ENCODE data around the gene ELP1.

- TF ChIP-seq ETV6 (CRISPR knock-in tag; IDR thresholded peaks at IDR 0.05) (no peak), MAX (CRISPR knock-in tag; IDR thresholded peaks at IDR 0.05) (no peak), GABPB1 (CRISPR knock-in tag; IDR thresholded peaks at IDR 0.05) (no peak), JUN (CRISPR knock-in tag; IDR thresholded peaks at IDR 0.05) (no peak), ELF4 (CRISPR knock-in tag; IDR thresholded peaks at IDR 0.05; ENCODE audit: low read depth) (no peak), SMAD4 (CRISPR knock-in tag; IDR thresholded peaks at IDR 0.05) (no peak), CTCF (IDR thresholded peaks at IDR 0.05) (no peak), FOXJ3 (CRISPR knock-in tag; IDR thresholded peaks at IDR 0.05; ENCODE audit: borderline replicate concordance) (no peak), EMX1 (CRISPR knock-in tag; IDR thresholded peaks at IDR 0.05) (no peak), NFYB (CRISPR knock-in tag; conservative IDR thresholded peaks at IDR 0.05; ENCODE audit: low read depth) (no peak), CREM (CRISPR knock-in tag; IDR thresholded peaks at IDR 0.05) (no peak)
These were observed 17.7 kb upstream of the ELP1 start for GRCh38 chr9:108951578-108951977.

Measured in WTC11 (cell line).